Measurements from ENCODE around the gene ABHD4. TPM values are rescaled to one million over a fixed set of nuclear protein-coding genes. Genes with fewer than 3 reads are reported as not detected.

The ABHD4 gene
- total and polyA plus RNA-seq, 2 experiments from 2014 or later = 39.1 to 40.0 TPM

DNA sequence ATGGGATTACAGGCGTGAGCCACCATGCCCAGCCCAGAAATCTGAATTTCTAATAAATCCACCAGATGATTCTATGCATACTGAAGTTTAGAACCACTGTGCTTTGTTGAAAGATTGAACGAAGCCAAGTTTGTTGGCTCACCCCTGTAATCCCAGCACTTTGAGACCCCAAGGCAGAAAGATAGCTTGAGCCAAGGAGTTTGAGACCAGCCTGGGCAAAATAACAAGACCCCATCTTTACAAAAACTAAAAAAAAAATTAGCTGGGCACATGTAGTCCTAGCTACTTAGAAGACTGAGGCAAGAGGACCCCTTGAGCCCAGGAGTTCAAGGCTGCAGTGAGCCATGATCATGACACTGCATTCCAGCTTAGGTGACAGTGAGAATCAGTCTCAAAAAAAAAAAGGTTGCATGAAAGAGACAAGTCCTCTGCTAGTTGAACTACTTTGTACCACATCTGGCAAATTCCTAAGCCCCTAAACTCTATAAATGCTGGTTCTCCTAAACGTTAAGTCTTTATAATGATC is 1.7 kb upstream of the ABHD4 start:
- Histone ChIP-seq H4K20me1 (replicated peaks; ENCODE audit: insufficient read depth) (no peaks in the 10 kb centered on the region; the same call in 1 of the 2 replicates), H3K4me2 (no peak overlapping the region), H3K79me2 (replicated peaks; ENCODE audit: insufficient read depth) (peaks cover 23% of the 10 kb centered on the region), H3K27ac (ENCODE audit: low read depth) (no peak overlapping the region), H3K9me2 (ENCODE audit: insufficient read depth) (no peaks in the 10 kb centered on the region), H3K4me3 (no peak overlapping the region), H2AFZ (peak overlapping the region; percentile 97), H3K27me3 (ENCODE audit: insufficient read depth) (no peaks in the 10 kb centered on the region), H3F3A (replicated peaks; ENCODE audit: low read depth) (no peaks in the 10 kb centered on the region), H3K36me3 (ENCODE audit: insufficient read depth) (no peaks in the 10 kb centered on the region), H3K4me1 (ENCODE audit: insufficient read depth) (peaks cover 22% of the 10 kb centered on the region)
- H3K27ac Mint-ChIP-seq = no peak overlapping the region
- ATAC-seq (no peak), DNase-seq (ENCODE audit: low spot score) (no peak)
- TF ChIP-seq, protein P1, sequence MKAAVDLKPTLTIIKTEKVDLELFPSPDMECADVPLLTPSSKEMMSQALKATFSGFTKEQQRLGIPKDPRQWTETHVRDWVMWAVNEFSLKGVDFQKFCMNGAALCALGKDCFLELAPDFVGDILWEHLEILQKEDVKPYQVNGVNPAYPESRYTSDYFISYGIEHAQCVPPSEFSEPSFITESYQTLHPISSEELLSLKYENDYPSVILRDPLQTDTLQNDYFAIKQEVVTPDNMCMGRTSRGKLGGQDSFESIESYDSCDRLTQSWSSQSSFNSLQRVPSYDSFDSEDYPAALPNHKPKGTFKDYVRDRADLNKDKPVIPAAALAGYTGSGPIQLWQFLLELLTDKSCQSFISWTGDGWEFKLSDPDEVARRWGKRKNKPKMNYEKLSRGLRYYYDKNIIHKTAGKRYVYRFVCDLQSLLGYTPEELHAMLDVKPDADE (IDR thresholded peaks at IDR 0.05) = no peak
- no peak for TF ChIP-seq NANOG (IDR thresholded peaks at IDR 0.05; ENCODE audit: borderline replicate concordance)
- TF ChIP-seq ZNF331 (CRISPR knock-in tag; IDR thresholded peaks at IDR 0.05; ENCODE audit: low read depth) = no peak
- TF ChIP-seq, protein P2, sequence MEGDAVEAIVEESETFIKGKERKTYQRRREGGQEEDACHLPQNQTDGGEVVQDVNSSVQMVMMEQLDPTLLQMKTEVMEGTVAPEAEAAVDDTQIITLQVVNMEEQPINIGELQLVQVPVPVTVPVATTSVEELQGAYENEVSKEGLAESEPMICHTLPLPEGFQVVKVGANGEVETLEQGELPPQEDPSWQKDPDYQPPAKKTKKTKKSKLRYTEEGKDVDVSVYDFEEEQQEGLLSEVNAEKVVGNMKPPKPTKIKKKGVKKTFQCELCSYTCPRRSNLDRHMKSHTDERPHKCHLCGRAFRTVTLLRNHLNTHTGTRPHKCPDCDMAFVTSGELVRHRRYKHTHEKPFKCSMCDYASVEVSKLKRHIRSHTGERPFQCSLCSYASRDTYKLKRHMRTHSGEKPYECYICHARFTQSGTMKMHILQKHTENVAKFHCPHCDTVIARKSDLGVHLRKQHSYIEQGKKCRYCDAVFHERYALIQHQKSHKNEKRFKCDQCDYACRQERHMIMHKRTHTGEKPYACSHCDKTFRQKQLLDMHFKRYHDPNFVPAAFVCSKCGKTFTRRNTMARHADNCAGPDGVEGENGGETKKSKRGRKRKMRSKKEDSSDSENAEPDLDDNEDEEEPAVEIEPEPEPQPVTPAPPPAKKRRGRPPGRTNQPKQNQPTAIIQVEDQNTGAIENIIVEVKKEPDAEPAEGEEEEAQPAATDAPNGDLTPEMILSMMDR (conservative IDR thresholded peaks at IDR 0.05; ENCODE audit: low read depth in 2 of 2) = no peak
- no peak for TF ChIP-seq EZH2 (IDR thresholded peaks at IDR 0.05; ENCODE audit: low read depth, unreplicated experiment)
- peaks cover 44% of the 10 kb centered on the region for H3K4me1 Mint-ChIP-seq
- no peak overlapping the region for H3K4me3 Mint-ChIP-seq
- no peaks in the 10 kb centered on the region for H3K9me3 Mint-ChIP-seq
- H3K27me3 Mint-ChIP-seq (ENCODE audit: insufficient read depth, low read depth, poor library complexity) = peaks cover 5% of the 10 kb centered on the region
- peaks cover 10% of the 10 kb centered on the region; the same call in 2 of the 3 replicates for H3K36me3 Mint-ChIP-seq (ENCODE audit: low read depth)

DNA sequence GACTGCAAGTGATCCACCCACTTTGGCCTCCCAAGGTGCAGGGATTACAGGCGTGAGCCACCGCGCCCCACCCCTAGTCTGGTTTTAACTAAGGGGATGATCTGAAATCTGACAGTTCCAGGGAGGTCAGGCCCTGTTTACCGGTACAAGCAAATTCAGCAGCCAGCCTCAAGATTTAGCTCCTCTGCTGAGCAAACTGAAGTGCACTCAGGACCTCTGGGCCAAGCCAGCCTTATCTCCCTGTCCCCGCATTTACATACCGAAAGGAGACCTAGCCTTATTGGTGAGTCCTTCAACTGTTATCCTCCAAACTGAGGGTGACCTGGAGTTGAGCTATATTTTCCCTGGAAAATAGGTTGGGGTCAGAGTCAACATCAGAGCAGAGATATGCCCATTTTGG is 835 bp upstream of the ABHD4 start:
- Mint-ChIP-seq H3K9me3 (no peaks in the 10 kb centered on the region), H3K27me3 (ENCODE audit: insufficient read depth, low read depth, poor library complexity) (peaks cover 8% of the 10 kb centered on the region), H3K27ac (0 out of 2 replicates have a peak overlapping the region, but pooled peaks have one; percentile 30), H3K36me3 (ENCODE audit: low read depth) (peaks cover 18% of the 10 kb centered on the region), H3K4me1 (peaks cover 39% of the 10 kb centered on the region), H3K4me3 (peak overlapping the region; percentile 98)
- H3K36me3 ChIP-seq (ENCODE audit: insufficient read depth) = 0 out of 2 replicates have a peak, but pooled peaks cover 4% of the 10 kb centered on the region
- H4K20me1 ChIP-seq (replicated peaks; ENCODE audit: insufficient read depth) = no peaks in the 10 kb centered on the region; the same call in 1 of the 2 replicates
- no peaks in the 10 kb centered on the region for H3K27me3 ChIP-seq (ENCODE audit: insufficient read depth)
- peak overlapping the region; percentile 97 for H3K4me3 ChIP-seq
- peaks cover 22% of the 10 kb centered on the region for H3K4me1 ChIP-seq (ENCODE audit: insufficient read depth)
- ATAC-seq (peak; percentile 13), DNase-seq (ENCODE audit: low spot score) (peak; percentile 39)
- peaks cover 23% of the 10 kb centered on the region for H3K79me2 ChIP-seq (replicated peaks; ENCODE audit: insufficient read depth)
- peak overlapping the region; percentile 97 for H2AFZ ChIP-seq
- 0 out of 2 replicates have a peak overlapping the region, but pooled peaks have one; percentile 53 for H3K27ac ChIP-seq (ENCODE audit: low read depth)
- peak overlapping the region; percentile 91 for H3K4me2 ChIP-seq
- TF ChIP-seq STAT1 (IDR thresholded peaks at IDR 0.05; ENCODE audit: unreplicated experiment) (no peak), ZNF462 (CRISPR knock-in tag; IDR thresholded peaks at IDR 0.05) (no peak), NANOG (IDR thresholded peaks at IDR 0.05; ENCODE audit: borderline replicate concordance) (no peak), POLR2AphosphoS5 (IDR thresholded peaks at IDR 0.05; ENCODE audit: low read depth) (no peak), CREB1 (CRISPR knock-in tag; IDR thresholded peaks at IDR 0.05; ENCODE audit: low read depth) (no peak), ZNF114 (CRISPR knock-in tag; IDR thresholded peaks at IDR 0.05) (no peak)
- TF ChIP-seq, protein P2 (conservative IDR thresholded peaks at IDR 0.05; ENCODE audit: low read depth in 2 of 2) = no peak
- H3F3A ChIP-seq (replicated peaks; ENCODE audit: low read depth) = no peaks in the 10 kb centered on the region
- no peaks in the 10 kb centered on the region for H3K9me2 ChIP-seq (ENCODE audit: insufficient read depth)
